ENCODE results near the gene ANO1.
"Not testable (repeated sequence)": the region's sequence is repeated elsewhere in the genome, so short reads cannot be mapped to it uniquely, and the experiment has no call there.

ANO1 gene

GRCh38 chr11:70218076-70218475 lies 140.0 kb downstream of the ANO1 start:
- not testable (repeated sequence) for H3K18ac ChIP-seq (ENCODE audit: low read length); H4K91ac ChIP-seq (ENCODE audit: low read depth, low read length); H3K27ac ChIP-seq (ENCODE audit: low read depth, low read length); H2BK120ac ChIP-seq (ENCODE audit: insufficient read depth, low read length, poor library complexity); H3K27me3 ChIP-seq (ENCODE audit: insufficient read depth, low read length); H3K9ac ChIP-seq (ENCODE audit: low read length); H3K79me2 ChIP-seq (ENCODE audit: control insufficient read depth, insufficient read depth, low read length, poor library complexity); DNase-seq; H3K79me1 ChIP-seq (ENCODE audit: low read length); H4K12ac ChIP-seq (ENCODE audit: low read depth, low read length); H3K4me3 ChIP-seq (ENCODE audit: low read depth, low read length); H2AFZ ChIP-seq (ENCODE audit: insufficient read depth, low read length, poor library complexity); H3K4me2 ChIP-seq (ENCODE audit: low read length); H3K4me1 ChIP-seq (ENCODE audit: control insufficient read depth in 1 of 2, insufficient read depth in 2 of 2, low read length in 2 of 2); H3K4ac ChIP-seq (ENCODE audit: low read depth, low read length); H3K36me3 ChIP-seq (ENCODE audit: control insufficient read depth in 1 of 2, insufficient read depth in 2 of 2, low read length in 2 of 2); H4K8ac ChIP-seq (ENCODE audit: low read depth, low read length); H3K23ac ChIP-seq (ENCODE audit: low read length); H3K14ac ChIP-seq (ENCODE audit: low read length); H3K9me3 ChIP-seq (ENCODE audit: insufficient read depth, low read depth, low read length); H2AK5ac ChIP-seq (ENCODE audit: low read length); H2BK5ac ChIP-seq (ENCODE audit: low read depth, low read length, poor library complexity); H2BK12ac ChIP-seq (ENCODE audit: low read length)
- WGBS (ENCODE audit: extremely low coverage, insufficient coverage, insufficient read length): no CpG with 5 or more reads among the region's 8 CpGs

GRCh38 chr11:70220136-70220535 lies 142.0 kb downstream of the ANO1 start:
- H3K36me3 ChIP-seq (ENCODE audit: control insufficient read depth in 1 of 2, insufficient read depth in 2 of 2, low read length in 2 of 2): no peaks in the 10 kb centered on the region
- no peak overlapping the region for H2BK5ac ChIP-seq (ENCODE audit: low read depth, low read length, poor library complexity)
- no peak overlapping the region for H3K4ac ChIP-seq (ENCODE audit: low read depth, low read length)
- no peak overlapping the region for H2AK5ac ChIP-seq (ENCODE audit: low read length)
- H2BK12ac ChIP-seq (ENCODE audit: low read length): no peak overlapping the region
- no peak overlapping the region for H4K8ac ChIP-seq (ENCODE audit: low read depth, low read length)
- no peaks in the 10 kb centered on the region for H3K27me3 ChIP-seq (ENCODE audit: insufficient read depth, low read length)
- no peak overlapping the region for H3K4me3 ChIP-seq (ENCODE audit: low read depth, low read length)
- H3K79me2 ChIP-seq (ENCODE audit: control insufficient read depth, insufficient read depth, low read length, poor library complexity): no peaks in the 10 kb centered on the region
- H3K9me3 ChIP-seq (ENCODE audit: insufficient read depth, low read depth, low read length): no peaks in the 10 kb centered on the region
- no peak overlapping the region for H3K27ac ChIP-seq (ENCODE audit: low read depth, low read length)
- H3K14ac ChIP-seq (ENCODE audit: low read length): no peak overlapping the region
- WGBS (ENCODE audit: extremely low coverage, insufficient coverage, insufficient read length): no CpG with 5 or more reads among the region's 3 CpGs
- peak; percentile 52 to 88 for DNase-seq
- H3K23ac ChIP-seq (ENCODE audit: low read length): no peak overlapping the region
- no peak overlapping the region for H2BK120ac ChIP-seq (ENCODE audit: insufficient read depth, low read length, poor library complexity)
- no peak overlapping the region for H4K91ac ChIP-seq (ENCODE audit: low read depth, low read length)
- no peak overlapping the region for H3K4me2 ChIP-seq (ENCODE audit: low read length)
- no peaks in the 10 kb centered on the region for H3K4me1 ChIP-seq (ENCODE audit: control insufficient read depth in 1 of 2, insufficient read depth in 2 of 2, low read length in 2 of 2)
- no peak overlapping the region for H2AFZ ChIP-seq (ENCODE audit: insufficient read depth, low read length, poor library complexity)
- H3K9ac ChIP-seq (ENCODE audit: low read length): no peak overlapping the region
- no peak overlapping the region for H4K12ac ChIP-seq (ENCODE audit: low read depth, low read length)
- H3K79me1 ChIP-seq (ENCODE audit: low read length): no peaks in the 10 kb centered on the region
- no peak overlapping the region for H3K18ac ChIP-seq (ENCODE audit: low read length)

GRCh38 chr11:70220920-70221319 lies 142.8 kb downstream of the ANO1 start:
- Histone ChIP-seq H3K9ac (ENCODE audit: low read length) (no peak overlapping the region), H3K4ac (ENCODE audit: low read depth, low read length) (no peak overlapping the region), H3K9me3 (ENCODE audit: insufficient read depth, low read depth, low read length) (no peaks in the 10 kb centered on the region), H3K4me2 (ENCODE audit: low read length) (no peak overlapping the region), H3K23ac (ENCODE audit: low read length) (no peak overlapping the region), H2BK12ac (ENCODE audit: low read length) (no peak overlapping the region), H2AK5ac (ENCODE audit: low read length) (no peak overlapping the region), H4K12ac (ENCODE audit: low read depth, low read length) (no peak overlapping the region), H3K4me3 (ENCODE audit: low read depth, low read length) (no peak overlapping the region), H3K79me1 (ENCODE audit: low read length) (no peaks in the 10 kb centered on the region), H3K18ac (ENCODE audit: low read length) (no peak overlapping the region), H3K14ac (ENCODE audit: low read length) (no peak overlapping the region), H3K36me3 (ENCODE audit: control insufficient read depth in 1 of 2, insufficient read depth in 2 of 2, low read length in 2 of 2) (no peaks in the 10 kb centered on the region), H2BK5ac (ENCODE audit: low read depth, low read length, poor library complexity) (no peak overlapping the region), H4K8ac (ENCODE audit: low read depth, low read length) (no peak overlapping the region), H3K79me2 (ENCODE audit: control insufficient read depth, insufficient read depth, low read length, poor library complexity) (no peaks in the 10 kb centered on the region), H2BK120ac (ENCODE audit: insufficient read depth, low read length, poor library complexity) (no peak overlapping the region), H4K91ac (ENCODE audit: low read depth, low read length) (no peak overlapping the region), H3K4me1 (ENCODE audit: control insufficient read depth in 1 of 2, insufficient read depth in 2 of 2, low read length in 2 of 2) (no peaks in the 10 kb centered on the region), H3K27me3 (ENCODE audit: insufficient read depth, low read length) (no peaks in the 10 kb centered on the region), H2AFZ (ENCODE audit: insufficient read depth, low read length, poor library complexity) (no peak overlapping the region), H3K27ac (ENCODE audit: low read depth, low read length) (no peak overlapping the region)
- DNase-seq: no peak
- WGBS (ENCODE audit: extremely low coverage, insufficient coverage, insufficient read length): no CpG with 5 or more reads among the region's 1 CpG

GRCh38 chr11:70225681-70226177 lies 147.6 kb downstream of the ANO1 start:
- DNase-seq: no peak
- no peak overlapping the region for H3K4me3 ChIP-seq (ENCODE audit: low read depth, low read length)
- H3K36me3 ChIP-seq (ENCODE audit: control insufficient read depth in 1 of 2, insufficient read depth in 2 of 2, low read length in 2 of 2): no peaks in the 10 kb centered on the region
- H4K91ac ChIP-seq (ENCODE audit: low read depth, low read length): peak overlapping the region; percentile 3
- no CpG with 5 or more reads among the region's 8 CpGs for WGBS (ENCODE audit: extremely low coverage, insufficient coverage, insufficient read length)
- H3K27me3 ChIP-seq (ENCODE audit: insufficient read depth, low read length): no peaks in the 10 kb centered on the region
- H4K12ac ChIP-seq (ENCODE audit: low read depth, low read length): no peak overlapping the region
- H2AFZ ChIP-seq (ENCODE audit: insufficient read depth, low read length, poor library complexity): no peak overlapping the region
- H3K27ac ChIP-seq (ENCODE audit: low read depth, low read length): no peak overlapping the region
- H3K9me3 ChIP-seq (ENCODE audit: insufficient read depth, low read depth, low read length): no peaks in the 10 kb centered on the region
- H3K79me2 ChIP-seq (ENCODE audit: control insufficient read depth, insufficient read depth, low read length, poor library complexity): no peaks in the 10 kb centered on the region
- H3K4ac ChIP-seq (ENCODE audit: low read depth, low read length): no peak overlapping the region
- H3K14ac ChIP-seq (ENCODE audit: low read length): no peak overlapping the region
- peaks cover 1 to 3% of the 10 kb centered on the region in 2 experiments for H3K4me1 ChIP-seq (ENCODE audit: control insufficient read depth in 1 of 2, insufficient read depth in 2 of 2, low read length in 2 of 2)
- no peak overlapping the region for H3K9ac ChIP-seq (ENCODE audit: low read length)
- no peak overlapping the region for H2BK120ac ChIP-seq (ENCODE audit: insufficient read depth, low read length, poor library complexity)
- no peaks in the 10 kb centered on the region for H3K79me1 ChIP-seq (ENCODE audit: low read length)
- H3K18ac ChIP-seq (ENCODE audit: low read length): no peak overlapping the region
- no peak overlapping the region for H3K23ac ChIP-seq (ENCODE audit: low read length)
- H2BK5ac ChIP-seq (ENCODE audit: low read depth, low read length, poor library complexity): no peak overlapping the region
- H3K4me2 ChIP-seq (ENCODE audit: low read length): no peak overlapping the region
- H4K8ac ChIP-seq (ENCODE audit: low read depth, low read length): no peak overlapping the region
- no peak overlapping the region for H2BK12ac ChIP-seq (ENCODE audit: low read length)
- no peak overlapping the region for H2AK5ac ChIP-seq (ENCODE audit: low read length)

Data from trophoblast cell (in vitro differentiated cells and primary cell).